Peyer's patch (tissue), 4 donors: ENCODE measurements around the gene IMMP1L. TPM values are rescaled to one million over a fixed set of nuclear protein-coding genes. Genes with fewer than 3 reads are reported as not detected.
"Not testable (repeated sequence)": the region's sequence is repeated elsewhere in the genome, so short reads cannot be mapped to it uniquely, and the experiment has no call there.

Source experiments
- DNase-seq, 3 donors: peaks; one replicate each; pipeline ENCODE4 v3.0.0-alpha.2; 2017 to 2019
- H3K27ac ChIP-seq, 4 donors: fragments of 200-600 bp; sonication (generic); one replicate each; pipeline ENCODE4 v1.5.1; 2016 to 2019
- H3K27me3 ChIP-seq, 2 donors: fragments of 200-600 bp; sonication (generic); one replicate each; pipeline ENCODE4 v1.5.1; 2019
- H3K36me3 ChIP-seq, 3 donors: fragments of 200-600 bp; sonication (generic); one replicate each; pipeline ENCODE4 v1.5.1; 2016 to 2019
- H3K4me1 ChIP-seq, 4 donors: fragments of 200-600 bp; sonication (generic); one replicate each; pipeline ENCODE4 v1.5.1; 2016 to 2019
- H3K4me3 ChIP-seq, 4 donors: fragments of 200-600 bp; sonication (generic); 1 replicate in 3 of 4; 2 replicates in 1 of 4; pipeline ENCODE4 v1.5.1; 2016 to 2019; ENCODE audit warnings: mild to moderate bottlenecking in 1 of 4
- H3K9me3 ChIP-seq, 4 donors: fragments of 200-600 bp; sonication (generic); one replicate each; pipeline ENCODE4 v1.5.1; 2016 to 2019; ENCODE audit warnings: mild to moderate bottlenecking in 1 of 4
- CTCF ChIP-seq, 6 experiments: fragments of 450-650 bp in 4 of 6; fragments of 200-600 bp in 2 of 6; sonication (generic) in 1 of 6; IDR thresholded peaks; one replicate each; pipeline ENCODE4 v1.5.1; 2017 to 2019; ENCODE audit warnings: antibody characterized with exemption in 6 of 6, mild to moderate bottlenecking in 3 of 6, moderate library complexity in 1 of 6
- POLR2A ChIP-seq, 2 donors: fragments of 450-650 bp; IDR thresholded peaks; one replicate each; pipeline ENCODE4 v1.5.1; 2017; ENCODE audit warnings: antibody characterized with exemption in 2 of 2, mild to moderate bottlenecking in 2 of 2, moderate library complexity in 2 of 2
- total RNA-seq, 4 donors: library from RNA; depleted of rRNA; stranded (reverse); fragments of >200 nt; gene quantifications; one replicate each; pipeline ENCODE4 v1.1.0, GENCODE V29; 2016

The IMMP1L gene
- total RNA-seq, 4 donors from 2014 or later, result 11.6 to 38.0 (median 20.1) TPM

- TF ChIP-seq POLR2A (IDR thresholded peaks at IDR 0.05) (no peak), CTCF (IDR thresholded peaks at IDR 0.05) (no peak)
- Histone ChIP-seq H3K4me3 (peak overlapping the region; percentile 63 to 95 (median 88)), H3K9me3 (no peaks in the 10 kb centered on the region), H3K27ac (peak overlapping the region; percentile 52 to 84 (median 81)), H3K27me3 (no peaks in the 10 kb centered on the region), H3K36me3 (peaks cover 0 to 7% (median 0%) of the 10 kb centered on the region in 3 donors), H3K4me1 (peaks cover 0 to 13% (median 2%) of the 10 kb centered on the region in 4 donors)
- no peak for DNase-seq
Measured at GRCh38 chr11:31509051-31509428, 382 bp downstream of the IMMP1L start.

- Histone ChIP-seq H3K9me3 (no peaks in the 10 kb centered on the region), H3K4me3 (no peak overlapping the region), H3K36me3 (peaks cover 0 to 7% (median 0%) of the 10 kb centered on the region in 3 donors), H3K27ac (no peak overlapping the region), H3K27me3 (no peaks in the 10 kb centered on the region), H3K4me1 (no peaks in the 10 kb centered on the region)
- no peak for DNase-seq
- TF ChIP-seq POLR2A (IDR thresholded peaks at IDR 0.05), result no peak
- no peak for TF ChIP-seq CTCF (IDR thresholded peaks at IDR 0.05)
Measured at GRCh38 chr11:31500560-31500959, 8.9 kb downstream of the IMMP1L start.

- Histone ChIP-seq H3K36me3 (peaks cover 0 to 2% (median 0%) of the 10 kb centered on the region in 3 donors), H3K4me3 (no peak overlapping the region)
- TF ChIP-seq CTCF (IDR thresholded peaks at IDR 0.05) (no peak), POLR2A (IDR thresholded peaks at IDR 0.05) (no peak)
Measured at GRCh38 chr11:31499576-31500178, 9.7 kb downstream of the IMMP1L start.

GRCh38 chr11:31493762-31494161, 15.7 kb downstream of the IMMP1L start:
- H3K4me3 ChIP-seq, DNase-seq, H3K4me1 ChIP-seq, H3K27ac ChIP-seq, H3K36me3 ChIP-seq, H3K27me3 ChIP-seq, H3K9me3 ChIP-seq: not testable (repeated sequence)

More at GRCh38 chr11:31499576-31500178, 9.7 kb downstream of the IMMP1L start:
- H3K27me3 ChIP-seq, result no peaks in the 10 kb centered on the region
- DNase-seq, result no peak
- no peaks in the 10 kb centered on the region for H3K9me3 ChIP-seq
- H3K4me1 ChIP-seq, result no peaks in the 10 kb centered on the region
- no peak overlapping the region for H3K27ac ChIP-seq

- TF ChIP-seq CTCF (IDR thresholded peaks at IDR 0.05) (no peak), POLR2A (IDR thresholded peaks at IDR 0.05) (no peak)
- H3K27me3 ChIP-seq, result no peaks in the 10 kb centered on the region
- DNase-seq, result no peak
- no peaks in the 10 kb centered on the region for H3K9me3 ChIP-seq
- no peaks in the 10 kb centered on the region for H3K36me3 ChIP-seq
- no peaks in the 10 kb centered on the region for H3K4me1 ChIP-seq
- no peak overlapping the region for H3K27ac ChIP-seq
- no peak overlapping the region for H3K4me3 ChIP-seq
Measured at GRCh38 chr11:31493235-31493634, 16.2 kb downstream of the IMMP1L start.

GRCh38 chr11:31492320-31492913, 17.0 kb downstream of the IMMP1L start:
- Histone ChIP-seq H3K27ac (no peak overlapping the region), H3K9me3 (no peaks in the 10 kb centered on the region), H3K36me3 (no peaks in the 10 kb centered on the region), H3K4me1 (no peaks in the 10 kb centered on the region), H3K4me3 (no peak overlapping the region), H3K27me3 (no peaks in the 10 kb centered on the region)
- TF ChIP-seq CTCF (IDR thresholded peaks at IDR 0.05), result no peak
- no peak for TF ChIP-seq POLR2A (IDR thresholded peaks at IDR 0.05)
- no peak for DNase-seq
